ELF-1 (cell line): ENCODE measurements around the gene SOX21.
A peak's percentile ranks its signal among the peaks of the same experiment; 100 is the strongest.
"Not testable (repeated sequence)": the region's sequence is repeated elsewhere in the genome, so short reads cannot be mapped to it uniquely, and the experiment has no call there.

Experiments used
- DNase-seq: peaks from one replicate; pipeline ENCODE4 v3.0.0-alpha.2; 2016; ENCODE audit warnings: low read depth, low spot score

SOX21 gene

GRCh38 chr13:94712287-94712811 is at the start of gene SOX21:
TSS of gene SOX21 (minus strand) at chr13:94712545. CDS start at chr13:94712049, 496 bp downstream.
- DNase-seq: peak; percentile 55

GRCh38 chr13:94761407-94761806 is 49.1 kb upstream of the SOX21 start:
- peak; percentile 59 for DNase-seq

- no peak for DNase-seq
These were observed 46.9 kb upstream of the SOX21 start for GRCh38 chr13:94759120-94759728.

GRCh38 chr13:94758436-94758960 is 46.2 kb upstream of the SOX21 start:
- DNase-seq: no peak

GRCh38 chr13:94753327-94753726 is 41.0 kb upstream of the SOX21 start:
- DNase-seq: no peak

GRCh38 chr13:94749162-94749561 is 36.8 kb upstream of the SOX21 start:
- no peak for DNase-seq

- DNase-seq: no peak
These were observed 26.9 kb upstream of the SOX21 start for GRCh38 chr13:94739235-94739634.

- no peak for DNase-seq
These were observed 18.7 kb upstream of the SOX21 start for GRCh38 chr13:94731028-94731427.

- not testable (repeated sequence) for DNase-seq
These were observed 17.6 kb upstream of the SOX21 start for GRCh38 chr13:94729941-94730340.

- no peak for DNase-seq
These were observed 14.1 kb upstream of the SOX21 start for GRCh38 chr13:94726425-94726824.

GRCh38 chr13:94722609-94723345 is 10.4 kb upstream of the SOX21 start:
- DNase-seq: no peak

- DNase-seq: not testable (repeated sequence)
These were observed 6.4 kb upstream of the SOX21 start for GRCh38 chr13:94718697-94719096.

GRCh38 chr13:94717916-94718315 is 5.6 kb upstream of the SOX21 start:
- no peak for DNase-seq

- DNase-seq: no peak
These were observed 3.7 kb upstream of the SOX21 start for GRCh38 chr13:94716016-94716415.

- DNase-seq: no peak
These were observed 1.3 kb upstream of the SOX21 start for GRCh38 chr13:94713561-94714182.

- peak; percentile 60 for DNase-seq
These were observed 641 bp upstream of the SOX21 start for GRCh38 chr13:94712812-94713560.

GRCh38 chr13:94711561-94712286 is 621 bp downstream of the SOX21 start:
- peak; percentile 58 for DNase-seq

- DNase-seq: peak; percentile 64
These were observed 1.3 kb downstream of the SOX21 start for GRCh38 chr13:94710881-94711560.

- DNase-seq: peak; percentile 52
These were observed 2.1 kb downstream of the SOX21 start for GRCh38 chr13:94710065-94710781.
